Karpas-422 (cell line): ENCODE measurements around the gene RHEB. TPM values are rescaled to one million over a fixed set of nuclear protein-coding genes. Genes with fewer than 3 reads are reported as not detected.

Experiments
- DNase-seq: peaks from one replicate; pipeline ENCODE4 v3.0.0-alpha.2; 2015
- H2AFZ ChIP-seq: fragments of 200-600 bp; sonication (generic); 2 replicates; pipeline ENCODE4 v1.6.1; 2014; ENCODE audit warnings: antibody characterized with exemption, low read length, mixed read lengths
- H3K27ac ChIP-seq: fragments of 200-600 bp; sonication (generic); 2 replicates; pipeline ENCODE4 v1.5.1; 2014; ENCODE audit warnings: mild to moderate bottlenecking, low read length, moderate library complexity
- H3K27me3 ChIP-seq: fragments of 200-600 bp; sonication (generic); 2 replicates; pipeline ENCODE4 v1.6.1; 2014; ENCODE audit warnings: low read length, mixed read lengths
- H3K36me3 ChIP-seq: fragments of 200-600 bp; sonication (generic); 2 replicates; pipeline ENCODE4 v1.6.1; 2014; ENCODE audit warnings: low read length, mixed read lengths; ENCODE audit not compliant: insufficient read depth
- H3K4me1 ChIP-seq: fragments of 200-600 bp; sonication (generic); 2 replicates; pipeline ENCODE4 v1.6.1; 2014; ENCODE audit warnings: mild to moderate bottlenecking, low read length, mixed read lengths
- H3K4me2 ChIP-seq: fragments of 200-600 bp; sonication (generic); 2 replicates; pipeline ENCODE4 v1.6.1; 2014; ENCODE audit warnings: low read length, low read depth, mild to moderate bottlenecking; ENCODE audit not compliant: poor library complexity, severe bottlenecking
- H3K4me3 ChIP-seq: fragments of 200-600 bp; sonication (generic); 2 replicates; pipeline ENCODE4 v1.5.1; 2014; ENCODE audit warnings: mild to moderate bottlenecking, antibody characterized with exemption, low read length, mixed read lengths
- H3K79me2 ChIP-seq: fragments of 200-600 bp; sonication (generic); 2 replicates; pipeline ENCODE4 v1.6.1; 2014; ENCODE audit warnings: mild to moderate bottlenecking, low read length, mixed read lengths
- H3K9ac ChIP-seq: fragments of 200-600 bp; sonication (generic); 2 replicates; pipeline ENCODE4 v1.6.0; 2014; ENCODE audit warnings: low read length
- H3K9me2 ChIP-seq: fragments of 200-600 bp; sonication (generic), shearing (Covaris generic); replicated peaks from 2 replicates; pipeline ENCODE4 v1.6.0; 2014; ENCODE audit warnings: mild to moderate bottlenecking, low read length, moderate library complexity; ENCODE audit not compliant: insufficient read depth
- H3K9me3 ChIP-seq: fragments of 300-700, 200-600 bp; sonication (generic); 2 replicates; pipeline ENCODE4 v1.6.1; 2014; ENCODE audit warnings: low read length, mixed read lengths
- H4K20me1 ChIP-seq: fragments of 200-600 bp; sonication (generic); 2 replicates; pipeline ENCODE4 v1.6.1; 2014; ENCODE audit warnings: mild to moderate bottlenecking, antibody characterized with exemption, low read length, low read depth; ENCODE audit not compliant: insufficient read depth
- total RNA-seq: library from RNA; depleted of rRNA; stranded (reverse); fragments of >200 nt; shearing (Covaris generic); gene quantifications from 2 replicates; pipeline ENCODE4 v1.2.3, GENCODE V29; 2014; ENCODE audit warnings: low replicate concordance

RHEB gene
- total RNA-seq, 1 experiment from 2014 or later: 47.5 TPM

DNA sequence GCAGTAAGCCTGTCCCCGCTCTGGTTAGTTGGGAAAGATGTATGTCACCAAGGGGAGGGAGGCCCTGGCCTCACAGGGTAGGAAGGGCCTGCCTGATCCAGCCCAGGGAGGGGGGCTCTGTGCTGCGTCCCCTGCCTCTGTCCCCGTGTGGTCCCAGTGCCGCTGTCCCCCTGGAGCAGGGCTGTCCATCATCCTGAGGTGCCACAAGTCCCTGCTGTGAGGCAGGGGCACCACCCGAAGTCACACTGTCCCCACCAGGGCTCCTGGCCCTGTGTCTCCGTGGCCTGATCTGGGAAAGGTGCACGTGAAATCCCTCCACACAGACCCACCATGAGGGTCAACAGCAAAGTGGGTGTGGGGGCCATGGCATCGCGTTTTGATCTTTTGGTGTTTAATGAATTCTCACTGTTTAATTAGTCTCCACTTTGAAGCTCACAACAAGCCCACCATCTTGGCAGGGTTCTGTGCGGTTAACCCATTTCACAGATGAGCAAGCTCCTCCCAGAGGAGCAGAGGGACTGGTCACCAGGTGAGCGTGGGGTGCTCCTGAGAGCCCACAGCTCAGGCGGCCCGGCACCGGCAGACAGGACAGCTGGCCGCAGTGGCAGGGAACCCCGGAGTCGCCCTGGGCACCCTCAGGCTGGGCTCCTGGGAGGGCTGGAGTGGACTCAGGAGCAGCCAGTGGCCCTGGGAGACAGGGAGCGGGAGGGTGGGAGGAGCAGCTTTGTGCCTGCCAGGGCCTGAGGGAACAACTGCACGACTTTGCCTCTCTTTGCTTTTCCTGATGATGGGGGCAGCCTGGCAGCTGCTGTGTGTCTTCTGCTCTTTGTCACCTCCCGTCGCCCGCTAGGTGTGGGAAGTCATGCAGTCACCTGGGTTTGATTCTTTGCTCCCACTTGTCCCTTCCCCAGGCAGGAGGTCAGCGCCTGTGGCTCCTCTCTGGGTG, 67.8 kb downstream of the RHEB start:
- H3K4me1 ChIP-seq: no peaks in the 10 kb centered on the region
- H4K20me1 ChIP-seq: 0 out of 2 replicates have a peak, but pooled peaks cover 3% of the 10 kb centered on the region
- no peaks in the 10 kb centered on the region for H3K36me3 ChIP-seq
- H3K4me3 ChIP-seq: no peak overlapping the region
- H2AFZ ChIP-seq: no peak overlapping the region
- no peaks in the 10 kb centered on the region for H3K27me3 ChIP-seq
- no peaks in the 10 kb centered on the region for H3K79me2 ChIP-seq
- H3K9me3 ChIP-seq: no peaks in the 10 kb centered on the region
- H3K4me2 ChIP-seq: no peak overlapping the region
- no peak for DNase-seq
- H3K9ac ChIP-seq: no peak overlapping the region
- H3K27ac ChIP-seq: no peak overlapping the region
- H3K9me2 ChIP-seq: no peaks in the 10 kb centered on the region

DNA sequence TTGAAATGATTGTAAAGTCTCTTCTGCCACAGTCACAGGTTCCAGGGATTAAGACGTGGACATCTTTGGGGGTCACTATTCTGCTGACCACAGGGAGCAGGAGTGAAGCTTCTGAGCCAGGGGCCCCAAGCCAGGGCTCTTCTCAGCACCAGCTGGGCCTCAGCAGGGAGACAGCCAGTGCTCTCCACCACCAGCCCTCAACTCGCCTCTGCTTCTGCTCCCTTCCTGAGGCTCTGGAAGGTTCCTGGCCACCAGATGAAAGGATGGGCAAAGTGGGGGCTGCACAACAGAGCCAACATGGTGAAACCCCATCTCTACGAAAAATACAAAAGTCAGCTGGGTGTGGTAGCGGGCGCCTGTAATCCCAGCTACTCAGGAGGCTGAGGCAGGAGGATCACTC, 68.5 kb downstream of the RHEB start:
- no peak overlapping the region for H2AFZ ChIP-seq
- no peak overlapping the region for H3K4me3 ChIP-seq
- 0 out of 2 replicates have a peak, but pooled peaks cover 2% of the 10 kb centered on the region for H4K20me1 ChIP-seq
- H3K9me3 ChIP-seq: no peaks in the 10 kb centered on the region
- no peaks in the 10 kb centered on the region for H3K27me3 ChIP-seq
- no peaks in the 10 kb centered on the region for H3K36me3 ChIP-seq
- H3K4me1 ChIP-seq: no peaks in the 10 kb centered on the region
- no peak overlapping the region for H3K27ac ChIP-seq
- H3K4me2 ChIP-seq: no peak overlapping the region
- H3K9me2 ChIP-seq: no peaks in the 10 kb centered on the region
- no peaks in the 10 kb centered on the region for H3K79me2 ChIP-seq
- DNase-seq: no peak
- H3K9ac ChIP-seq: no peak overlapping the region

DNA sequence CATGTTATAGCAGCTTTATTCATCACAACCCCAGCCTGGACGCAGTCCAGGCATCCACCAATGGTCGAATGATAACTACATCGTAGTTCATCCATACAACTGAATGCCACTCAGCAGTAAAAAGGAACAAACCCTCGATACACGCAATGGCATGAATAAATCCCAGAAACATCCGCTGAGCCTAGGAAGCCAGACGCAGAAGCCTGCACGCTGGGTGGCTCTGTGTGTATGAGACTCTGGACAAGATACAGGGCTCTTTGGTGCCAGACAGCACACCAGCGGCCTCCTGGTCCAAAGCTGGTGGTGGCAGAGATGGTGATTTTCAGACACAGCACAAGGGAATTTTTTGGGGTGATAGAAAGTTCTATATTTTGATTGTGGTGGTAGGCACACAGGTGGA, 69.7 kb downstream of the RHEB start:
- no peak overlapping the region for H3K4me3 ChIP-seq
- DNase-seq: no peak
- no peaks in the 10 kb centered on the region for H3K36me3 ChIP-seq
- H3K79me2 ChIP-seq: no peaks in the 10 kb centered on the region
- no peaks in the 10 kb centered on the region for H3K9me3 ChIP-seq
- H3K27ac ChIP-seq: no peak overlapping the region
- H3K4me1 ChIP-seq: no peaks in the 10 kb centered on the region
- no peak overlapping the region for H2AFZ ChIP-seq
- no peaks in the 10 kb centered on the region for H3K27me3 ChIP-seq
- no peaks in the 10 kb centered on the region for H4K20me1 ChIP-seq
- no peak overlapping the region for H3K9ac ChIP-seq
- H3K9me2 ChIP-seq: no peaks in the 10 kb centered on the region
- H3K4me2 ChIP-seq: no peak overlapping the region

DNA sequence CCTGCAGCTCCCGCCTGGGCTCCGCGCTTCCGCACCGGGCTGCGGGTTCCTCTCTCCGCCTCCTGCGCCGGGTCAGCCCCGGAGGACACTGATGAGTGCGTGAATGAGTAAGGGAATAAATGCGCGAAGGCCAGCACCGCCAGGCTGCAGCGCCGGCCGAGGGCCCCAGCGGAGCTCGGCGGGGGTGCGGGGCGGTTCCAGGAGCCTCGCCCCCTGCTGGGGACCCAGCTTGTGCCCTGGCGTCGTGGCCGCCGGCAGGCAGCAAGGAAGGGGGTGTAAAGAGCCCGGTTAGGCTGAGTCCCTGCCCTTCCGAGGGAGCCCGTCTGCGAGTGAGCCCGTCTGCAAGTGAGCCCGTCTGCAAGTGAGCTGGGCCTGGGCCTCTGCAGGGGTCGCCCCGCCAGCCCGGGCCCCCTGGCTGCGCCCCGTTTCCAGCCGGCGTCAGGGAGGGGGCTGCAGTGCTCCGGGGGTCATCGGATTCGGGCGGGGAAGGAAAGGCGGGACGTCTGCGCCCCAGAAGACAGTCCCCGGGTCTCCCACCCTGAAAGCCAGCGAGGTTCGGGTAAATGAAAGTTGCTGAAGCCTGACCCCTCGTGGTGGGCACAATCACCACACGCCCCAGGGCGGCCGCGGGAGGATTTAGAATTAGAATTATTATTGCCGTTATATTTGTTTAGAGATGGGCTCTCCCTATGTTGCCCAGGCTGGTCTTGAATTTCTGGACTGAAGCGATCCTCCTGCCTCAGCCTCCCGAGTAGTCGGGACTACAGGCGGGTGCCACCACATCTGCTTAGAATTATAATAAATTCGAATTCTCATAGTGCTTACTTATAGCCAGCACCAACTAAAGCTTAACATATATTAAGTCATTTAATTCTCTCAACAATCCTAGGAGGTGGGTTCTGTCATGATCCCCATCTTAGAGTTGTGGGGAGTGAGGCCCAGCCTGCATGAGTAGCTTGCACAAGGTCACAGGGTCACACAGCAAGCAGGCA, 71.1 kb downstream of the RHEB start:
- Histone ChIP-seq H3K79me2 (no peaks in the 10 kb centered on the region), H3K4me3 (no peak overlapping the region), H4K20me1 (no peaks in the 10 kb centered on the region), H3K36me3 (no peaks in the 10 kb centered on the region), H3K9ac (no peak overlapping the region), H3K9me2 (no peaks in the 10 kb centered on the region), H3K4me1 (peaks cover 4% of the 10 kb centered on the region), H3K4me2 (no peak overlapping the region), H3K9me3 (no peaks in the 10 kb centered on the region), H3K27ac (no peak overlapping the region), H3K27me3 (no peaks in the 10 kb centered on the region), H2AFZ (no peak overlapping the region)
- no peak for DNase-seq

DNA sequence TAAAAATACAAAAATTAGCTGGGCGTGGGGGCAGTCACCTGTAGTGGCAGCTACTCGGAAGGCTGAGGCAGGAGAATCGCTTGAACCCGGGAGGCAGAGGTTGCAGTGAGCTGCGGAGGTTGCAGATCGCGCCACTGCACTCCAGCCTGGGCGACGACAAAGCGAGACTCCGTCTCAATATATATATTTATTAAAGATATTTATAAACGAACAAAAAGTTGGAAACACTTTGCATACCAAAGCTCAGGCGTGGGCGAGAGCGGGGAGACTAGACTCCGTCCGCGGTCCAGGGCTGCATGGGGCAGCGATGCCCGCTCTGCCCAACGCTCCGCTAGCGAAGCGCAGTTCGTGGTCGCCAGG, 71.8 kb downstream of the RHEB start:
- Histone ChIP-seq H3K4me2 (no peak overlapping the region), H2AFZ (no peak overlapping the region), H3K27ac (no peak overlapping the region), H3K4me1 (peaks cover 4% of the 10 kb centered on the region), H3K9ac (no peak overlapping the region), H3K4me3 (no peak overlapping the region), H3K9me3 (no peaks in the 10 kb centered on the region), H3K79me2 (no peaks in the 10 kb centered on the region), H3K27me3 (no peaks in the 10 kb centered on the region), H4K20me1 (no peaks in the 10 kb centered on the region), H3K36me3 (no peaks in the 10 kb centered on the region), H3K9me2 (no peaks in the 10 kb centered on the region)
- no peak for DNase-seq

DNA sequence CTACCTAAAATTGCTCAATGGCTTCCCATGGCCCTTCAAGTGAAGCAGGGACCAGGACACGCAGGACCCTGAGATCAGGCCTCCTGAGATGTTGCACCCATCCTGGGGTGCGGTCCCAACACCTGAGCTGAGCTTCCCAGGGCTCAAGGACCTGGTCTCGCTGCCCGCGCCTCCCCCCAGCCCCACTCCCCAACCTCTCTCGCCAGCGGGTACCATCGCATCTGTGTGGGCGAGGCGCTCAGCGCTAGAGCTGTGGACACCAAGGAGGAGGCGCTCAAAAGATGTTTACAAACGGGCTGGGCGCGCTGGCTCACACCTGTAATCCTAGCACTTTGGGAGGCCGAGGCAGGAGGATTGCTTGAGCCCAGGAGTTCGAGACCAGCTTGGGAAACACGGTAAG, 72.4 kb downstream of the RHEB start:
- Histone ChIP-seq H3K4me2 (no peak overlapping the region), H3K4me1 (peaks cover 4% of the 10 kb centered on the region), H4K20me1 (no peaks in the 10 kb centered on the region), H3K9me3 (no peaks in the 10 kb centered on the region), H3K27ac (no peak overlapping the region), H3K4me3 (no peak overlapping the region), H3K36me3 (no peaks in the 10 kb centered on the region), H3K79me2 (no peaks in the 10 kb centered on the region), H2AFZ (no peak overlapping the region), H3K27me3 (no peaks in the 10 kb centered on the region), H3K9me2 (no peaks in the 10 kb centered on the region), H3K9ac (no peak overlapping the region)
- DNase-seq: no peak

DNA sequence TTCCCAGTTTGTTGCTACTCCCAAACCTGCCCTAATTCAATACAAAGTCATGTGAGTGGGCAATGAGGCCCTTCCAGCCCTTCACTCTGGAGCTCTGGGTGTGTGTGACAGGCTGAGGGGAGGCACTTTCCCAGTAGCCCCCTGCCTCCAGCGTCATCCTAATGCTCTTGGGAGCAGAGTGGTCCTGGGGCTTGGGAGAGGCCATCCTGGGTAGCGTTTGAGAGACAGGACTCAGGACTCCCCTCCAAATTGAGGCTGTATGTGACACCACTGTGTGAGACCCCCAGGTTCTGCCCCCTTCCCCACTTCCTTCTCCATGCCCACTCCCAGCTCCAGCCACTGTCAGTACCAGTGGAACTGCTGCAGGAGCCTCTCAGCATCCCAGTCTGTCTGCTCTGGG, 73.3 kb downstream of the RHEB start:
- H4K20me1 ChIP-seq: no peaks in the 10 kb centered on the region
- H3K27me3 ChIP-seq: no peaks in the 10 kb centered on the region
- H3K9me3 ChIP-seq: no peaks in the 10 kb centered on the region
- no peak overlapping the region for H3K4me3 ChIP-seq
- H3K9ac ChIP-seq: no peak overlapping the region
- no peaks in the 10 kb centered on the region for H3K79me2 ChIP-seq
- H2AFZ ChIP-seq: no peak overlapping the region
- H3K4me2 ChIP-seq: no peak overlapping the region
- H3K36me3 ChIP-seq: no peaks in the 10 kb centered on the region
- no peak for DNase-seq
- no peak overlapping the region for H3K27ac ChIP-seq
- peaks cover 4% of the 10 kb centered on the region for H3K4me1 ChIP-seq
- H3K9me2 ChIP-seq: no peaks in the 10 kb centered on the region

DNA sequence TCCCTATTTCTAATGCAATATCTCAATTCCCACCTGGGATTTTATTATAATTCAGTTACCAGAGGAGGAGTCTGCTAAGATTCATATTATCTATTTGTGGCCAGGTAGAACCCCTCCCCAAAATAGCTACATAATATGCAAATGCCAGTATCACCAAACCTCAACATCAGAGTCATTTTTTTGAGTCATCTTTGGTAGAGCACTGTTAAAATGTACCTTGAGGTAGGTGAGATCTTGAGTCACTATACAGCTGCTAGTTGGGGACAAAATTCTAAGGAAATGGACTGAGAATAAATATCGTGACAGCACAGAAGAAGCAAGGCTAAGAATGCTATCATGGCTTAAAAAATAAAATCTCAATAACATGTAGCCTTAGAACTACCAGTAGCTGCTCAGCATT, 75.1 kb downstream of the RHEB start:
- Histone ChIP-seq H3K4me3 (no peak overlapping the region), H3K4me1 (peaks cover 4% of the 10 kb centered on the region), H3K9ac (no peak overlapping the region), H3K4me2 (no peak overlapping the region), H3K27me3 (no peaks in the 10 kb centered on the region), H2AFZ (no peak overlapping the region), H3K27ac (no peak overlapping the region), H3K79me2 (no peaks in the 10 kb centered on the region), H3K36me3 (no peaks in the 10 kb centered on the region), H3K9me3 (no peaks in the 10 kb centered on the region), H3K9me2 (no peaks in the 10 kb centered on the region), H4K20me1 (no peaks in the 10 kb centered on the region)
- no peak for DNase-seq
